GM12891 (cell line): ENCODE measurements around the gene CAPN11.

Experiments
- POLR2A ChIP-seq: IDR thresholded peaks from 2 replicates; pipeline ENCODE4 v1.6.1; 2011; ENCODE audit warnings: low read depth, low read length, control low read depth
- POLR2AphosphoS5 ChIP-seq: IDR thresholded peaks from 2 replicates; pipeline ENCODE4 v1.6.1; 2011; ENCODE audit warnings: low read depth, low read length, control low read depth
- POU2F2 ChIP-seq: IDR thresholded peaks from 2 replicates; pipeline ENCODE4 v1.6.1; 2011; ENCODE audit warnings: low read depth, mild to moderate bottlenecking, control low read depth, low read length, moderate library complexity

- TF ChIP-seq POLR2AphosphoS5 (no peak), POLR2A (no peak), POU2F2 (no peak)
These were observed 17.6 kb downstream of the CAPN11 start for GRCh38 chr6:44176130-44176761.
